Measurements from ENCODE around the gene RPL10A. TPM values are rescaled to one million over a fixed set of nuclear protein-coding genes. Genes with fewer than 3 reads are reported as not detected.
"Not testable (repeated sequence)": the region's sequence is repeated elsewhere in the genome, so short reads cannot be mapped to it uniquely, and the experiment has no call there.

Gene RPL10A
- total and polyA plus RNA-seq, 7 experiments from 2014 or later, result 1,203 to 2,381 (median 1,713) TPM

GRCh38 chr6:35436071-35436857 lies 31.9 kb upstream of the RPL10A start:
- CTCF ChIA-PET, result no interaction called here
- DNase-seq (no peak), ATAC-seq (no peak)
- Mint-ChIP-seq H3K4me3 (no peak overlapping the region), H3K27me3 (no peaks in the 10 kb centered on the region), H3K9me3 (no peaks in the 10 kb centered on the region), H3K27ac (no peak overlapping the region), H3K4me1 (no peaks in the 10 kb centered on the region), H3K36me3 (no peaks in the 10 kb centered on the region)
- Histone ChIP-seq H3K27me3 (ENCODE audit: control insufficient read depth in 2 of 2, insufficient read depth in 2 of 2, low read length in 2 of 2) (no peaks in the 10 kb centered on the region), H3K4me3 (ENCODE audit: low read length) (no peak overlapping the region), H3K9me3 (ENCODE audit: control insufficient read depth in 2 of 3, low read length in 3 of 3) (no peaks in the 10 kb centered on the region), H3K27ac (ENCODE audit: low read depth, low read length) (no peak overlapping the region), H3K36me3 (ENCODE audit: control insufficient read depth in 2 of 3, insufficient read depth in 3 of 3, low read length in 3 of 3) (no peaks in the 10 kb centered on the region), H3K4me1 (ENCODE audit: control insufficient read depth in 2 of 2, insufficient read depth in 2 of 2, low read length in 2 of 2) (no peaks in the 10 kb centered on the region)
- POLR2A ChIA-PET, result interaction anchor here (1.0 to 1.6 kb wide), 2 partner anchors 32 to 93 kb away, joined by 3 to 4 read pairs; partner anchors contain the start of gene RPL10A
- intact Hi-C loops (cut with micrococcal nuclease), result no loop called here

- intact Hi-C loops (cut with micrococcal nuclease); H3K27me3 ChIP-seq (ENCODE audit: control insufficient read depth in 2 of 2, insufficient read depth in 2 of 2, low read length in 2 of 2); CTCF ChIA-PET; H3K36me3 ChIP-seq (ENCODE audit: control insufficient read depth in 2 of 3, insufficient read depth in 3 of 3, low read length in 3 of 3); H3K4me1 ChIP-seq (ENCODE audit: control insufficient read depth in 2 of 2, insufficient read depth in 2 of 2, low read length in 2 of 2); H3K4me3 ChIP-seq (ENCODE audit: low read length); H3K4me3 Mint-ChIP-seq; H3K9me3 Mint-ChIP-seq; H3K27ac Mint-ChIP-seq; DNase-seq; ATAC-seq; H3K27me3 Mint-ChIP-seq; H3K27ac ChIP-seq (ENCODE audit: low read depth, low read length); H3K4me1 Mint-ChIP-seq; H3K9me3 ChIP-seq (ENCODE audit: control insufficient read depth in 2 of 3, low read length in 3 of 3); H3K36me3 Mint-ChIP-seq: not testable (repeated sequence)
- POLR2A ChIA-PET, result interaction anchor here (1.2 kb wide), 1 partner anchor 94 kb away, joined by 3 read pairs; no protein-coding TSS in a partner anchor
Observed at GRCh38 chr6:35438378-35439065, 29.7 kb upstream of the RPL10A start.

GRCh38 chr6:35439308-35439707 lies 28.9 kb upstream of the RPL10A start:
- H3K9me3 Mint-ChIP-seq, result no peaks in the 10 kb centered on the region
- intact Hi-C loops (cut with micrococcal nuclease), result no loop called here
- CTCF ChIA-PET, result no interaction called here
- H3K27me3 Mint-ChIP-seq, result no peaks in the 10 kb centered on the region
- H3K4me3 Mint-ChIP-seq, result no peak overlapping the region
- POLR2A ChIA-PET, result no interaction called here
- H3K27ac Mint-ChIP-seq, result peak overlapping the region in 1 of 9 donors; percentile 21
- no peaks in the 10 kb centered on the region for H3K36me3 ChIP-seq (ENCODE audit: control insufficient read depth in 2 of 3, insufficient read depth in 3 of 3, low read length in 3 of 3)
- no peak overlapping the region for H3K4me3 ChIP-seq (ENCODE audit: low read length)
- no peaks in the 10 kb centered on the region for H3K4me1 Mint-ChIP-seq
- H3K27me3 ChIP-seq (ENCODE audit: control insufficient read depth in 2 of 2, insufficient read depth in 2 of 2, low read length in 2 of 2), result no peaks in the 10 kb centered on the region
- H3K4me1 ChIP-seq (ENCODE audit: control insufficient read depth in 2 of 2, insufficient read depth in 2 of 2, low read length in 2 of 2), result no peaks in the 10 kb centered on the region
- no peaks in the 10 kb centered on the region for H3K36me3 Mint-ChIP-seq
- DNase-seq (no peak), ATAC-seq (no peak)
- H3K9me3 ChIP-seq (ENCODE audit: control insufficient read depth in 2 of 3, low read length in 3 of 3), result no peaks in the 10 kb centered on the region
- no peak overlapping the region for H3K27ac ChIP-seq (ENCODE audit: low read depth, low read length)

GRCh38 chr6:35441205-35441604 lies 27.0 kb upstream of the RPL10A start:
- no peaks in the 10 kb centered on the region for H3K4me1 ChIP-seq (ENCODE audit: control insufficient read depth in 2 of 2, insufficient read depth in 2 of 2, low read length in 2 of 2)
- H3K27ac Mint-ChIP-seq, result no peak overlapping the region
- no peak overlapping the region for H3K27ac ChIP-seq (ENCODE audit: low read depth, low read length)
- no peaks in the 10 kb centered on the region for H3K9me3 ChIP-seq (ENCODE audit: control insufficient read depth in 2 of 3, low read length in 3 of 3)
- H3K9me3 Mint-ChIP-seq, result no peaks in the 10 kb centered on the region
- H3K27me3 ChIP-seq (ENCODE audit: control insufficient read depth in 2 of 2, insufficient read depth in 2 of 2, low read length in 2 of 2), result no peaks in the 10 kb centered on the region
- no peaks in the 10 kb centered on the region for H3K36me3 ChIP-seq (ENCODE audit: control insufficient read depth in 2 of 3, insufficient read depth in 3 of 3, low read length in 3 of 3)
- POLR2A ChIA-PET, result interaction anchor here (0.6 to 1.0 kb wide), 3 partner anchors 97 to 1241 kb away, joined by 3 to 5 read pairs (median 3); no protein-coding TSS in a partner anchor
- DNase-seq, result no peak
- intact Hi-C loops (cut with micrococcal nuclease), result loop anchor here in 1 of 2 donors (10.0 kb wide), 1 partner anchor 46 kb away; no protein-coding TSS in a partner anchor
- H3K4me3 Mint-ChIP-seq, result no peak overlapping the region
- CTCF ChIA-PET, result no interaction called here
- peaks cover 0 to 12% (median 5%) of the 10 kb centered on the region in 7 donors for H3K4me1 Mint-ChIP-seq
- no peaks in the 10 kb centered on the region for H3K36me3 Mint-ChIP-seq
- no peaks in the 10 kb centered on the region for H3K27me3 Mint-ChIP-seq
- no peak overlapping the region for H3K4me3 ChIP-seq (ENCODE audit: low read length)
- ATAC-seq, result no peak

GRCh38 chr6:35441642-35442041 lies 26.6 kb upstream of the RPL10A start:
- intact Hi-C loops (cut with micrococcal nuclease), result loop anchor here in 1 of 2 donors (10.0 kb wide), 1 partner anchor 47 kb away; no protein-coding TSS in a partner anchor
- CTCF ChIA-PET, result no interaction called here
- DNase-seq (no peak), ATAC-seq (no peak)
- no peaks in the 10 kb centered on the region for H3K27me3 Mint-ChIP-seq
- Histone ChIP-seq H3K27ac (ENCODE audit: low read depth, low read length) (no peak overlapping the region), H3K9me3 (ENCODE audit: control insufficient read depth in 2 of 3, low read length in 3 of 3) (no peaks in the 10 kb centered on the region), H3K27me3 (ENCODE audit: control insufficient read depth in 2 of 2, insufficient read depth in 2 of 2, low read length in 2 of 2) (no peaks in the 10 kb centered on the region), H3K4me3 (ENCODE audit: low read length) (no peak overlapping the region), H3K4me1 (ENCODE audit: control insufficient read depth in 2 of 2, insufficient read depth in 2 of 2, low read length in 2 of 2) (no peaks in the 10 kb centered on the region), H3K36me3 (ENCODE audit: control insufficient read depth in 2 of 3, insufficient read depth in 3 of 3, low read length in 3 of 3) (no peaks in the 10 kb centered on the region)
- H3K36me3 Mint-ChIP-seq, result no peaks in the 10 kb centered on the region
- no peak overlapping the region for H3K27ac Mint-ChIP-seq
- H3K9me3 Mint-ChIP-seq, result no peaks in the 10 kb centered on the region
- H3K4me3 Mint-ChIP-seq, result no peak overlapping the region
- H3K4me1 Mint-ChIP-seq, result peaks cover 0 to 15% (median 5%) of the 10 kb centered on the region in 7 donors
- POLR2A ChIA-PET, result interaction anchor here (0.6 to 1.0 kb wide), 3 partner anchors 98 to 1241 kb away, joined by 3 to 5 read pairs (median 3); no protein-coding TSS in a partner anchor

- no peak for ATAC-seq
- intact Hi-C loops (cut with micrococcal nuclease), result loop anchor here in 1 of 2 donors (10.0 kb wide), 1 partner anchor 48 kb away; no protein-coding TSS in a partner anchor
- Mint-ChIP-seq H3K9me3 (no peaks in the 10 kb centered on the region), H3K4me1 (peaks cover 0 to 19% (median 5%) of the 10 kb centered on the region in 7 donors), H3K27me3 (no peaks in the 10 kb centered on the region), H3K4me3 (no peak overlapping the region), H3K27ac (no peak overlapping the region), H3K36me3 (no peaks in the 10 kb centered on the region)
- no peaks in the 10 kb centered on the region for H3K27me3 ChIP-seq (ENCODE audit: control insufficient read depth in 2 of 2, insufficient read depth in 2 of 2, low read length in 2 of 2)
- no peaks in the 10 kb centered on the region for H3K36me3 ChIP-seq (ENCODE audit: control insufficient read depth in 2 of 3, insufficient read depth in 3 of 3, low read length in 3 of 3)
- DNase-seq, result no peak
- H3K4me1 ChIP-seq (ENCODE audit: control insufficient read depth in 2 of 2, insufficient read depth in 2 of 2, low read length in 2 of 2), result no peaks in the 10 kb centered on the region
- no peak overlapping the region for H3K4me3 ChIP-seq (ENCODE audit: low read length)
- H3K27ac ChIP-seq (ENCODE audit: low read depth, low read length), result no peak overlapping the region
- no peaks in the 10 kb centered on the region for H3K9me3 ChIP-seq (ENCODE audit: control insufficient read depth in 2 of 3, low read length in 3 of 3)
- ChIA-PET POLR2A (no interaction called here), CTCF (no interaction called here)
Observed at GRCh38 chr6:35442693-35443092, 25.5 kb upstream of the RPL10A start.
